Measurements from ENCODE around the gene IL1RL2. TPM values are rescaled to one million over a fixed set of nuclear protein-coding genes. Genes with fewer than 3 reads are reported as not detected.

IL1RL2 gene
- total and polyA plus RNA-seq, 2 of the 4 experiments (the other 2 are of a cell fraction), result 0.09 to 0.36 TPM

DNA sequence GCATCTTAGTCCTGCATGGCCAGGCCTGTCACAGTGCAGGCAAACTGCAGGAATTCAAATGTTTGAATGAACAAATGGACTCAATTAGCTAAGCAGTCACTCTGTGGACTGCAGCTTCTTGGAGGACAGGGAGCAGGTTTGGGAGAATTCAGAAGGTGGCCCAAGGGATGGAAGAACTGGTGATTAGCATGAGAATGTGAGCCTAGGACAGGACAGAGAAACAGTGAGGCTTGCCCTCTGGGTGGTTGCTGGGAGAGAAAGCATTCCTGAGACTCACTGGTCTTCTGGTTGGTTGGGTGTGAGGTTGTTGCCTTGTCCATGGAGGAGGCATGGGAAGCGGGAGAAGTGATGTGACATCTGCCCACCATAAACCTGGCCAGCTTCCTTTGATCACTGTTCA lies 13.7 kb downstream of the IL1RL2 start:
- intact Hi-C loops (cut with micrococcal nuclease) (no loop called here), in situ Hi-C loops (cut with MboI; ENCODE audit: low sequenced_read_pairs) (no loop called here), dilution Hi-C loops (cut with HindIII; ENCODE audit: low sequenced_read_pairs, unreplicated experiment) (no loop called here)
- Histone ChIP-seq H3K36me3 (ENCODE audit: control insufficient read depth, insufficient read depth, low read length) (no peaks in the 10 kb centered on the region), H2AK5ac (ENCODE audit: low read depth, low read length) (no peak overlapping the region), H3K14ac (replicated peaks; ENCODE audit: low read depth, low read length) (no peak overlapping the region), H3K9ac (ENCODE audit: low read depth, low read length) (no peak overlapping the region), H3K18ac (ENCODE audit: low read depth, low read length) (no peak overlapping the region), H3K56ac (ENCODE audit: extremely low read depth, insufficient read depth, low read length) (no peak overlapping the region), H2BK120ac (ENCODE audit: low read depth, low read length) (no peak overlapping the region), H3K4me3 (ENCODE audit: insufficient read depth, low read depth, low read length) (no peak overlapping the region), H3K27ac (ENCODE audit: insufficient read depth, low read length) (no peak overlapping the region), H2BK15ac (ENCODE audit: low read depth, low read length) (no peak overlapping the region), H4K20me1 (ENCODE audit: insufficient read depth, low read length) (no peaks in the 10 kb centered on the region), H3K23ac (ENCODE audit: low read depth, low read length) (no peak overlapping the region), H2AFZ (replicated peaks; ENCODE audit: low read length, poor library complexity) (peak overlapping the region; percentile 51), H3K9me1 (ENCODE audit: insufficient read depth, low read length) (0 out of 2 replicates have a peak, but pooled peaks cover 4% of the 10 kb centered on the region), H2BK20ac (ENCODE audit: low read depth, low read length) (no peak overlapping the region), H3K79me1 (ENCODE audit: low read depth in 1 of 2, low read length in 2 of 2) (no peaks in the 10 kb centered on the region), H4K8ac (ENCODE audit: low read depth in 2 of 2, low read length in 2 of 2) (no peak overlapping the region), H2AK9ac (replicated peaks; ENCODE audit: low read depth, low read length, poor library complexity) (no peak overlapping the region), H4K5ac (ENCODE audit: low read depth, low read length) (no peak overlapping the region), H3K9me3 (ENCODE audit: control insufficient read depth, insufficient read depth, low read length) (no peaks in the 10 kb centered on the region), H3K27me3 (ENCODE audit: control insufficient read depth, insufficient read depth, low read length) (no peaks in the 10 kb centered on the region; the same call in 1 of the 2 replicates), H3K4ac (ENCODE audit: low read depth, low read length) (no peak overlapping the region), H3K4me2 (ENCODE audit: low read depth, low read length) (no peak overlapping the region), H4K91ac (ENCODE audit: insufficient read depth, low read depth, low read length) (no peak overlapping the region), H2BK5ac (ENCODE audit: low read depth, low read length, poor library complexity, severe bottlenecking) (no peak overlapping the region), H3K4me1 (ENCODE audit: control insufficient read depth, insufficient read depth, low read length) (no peaks in the 10 kb centered on the region)
- ATAC-seq (ENCODE audit: low read depth), result no peak
- no TSS peak for BruUV-seq (replicated peaks)
- WGBS, 2 experiments (ENCODE audit: extremely low coverage in 2 of 2, insufficient read length in 1 of 2), result no CpG with 5 or more reads among the region's 1 CpG
- no peak for DNase-seq
- CTCF ChIA-PET, result no interaction called here
- POLR2A ChIA-PET (ENCODE audit: unreplicated experiment), result no interaction called here
- no peak for TF ChIP-seq RFX5 (IDR thresholded peaks at IDR 0.05; ENCODE audit: low read depth, low read length)
- no peak for TF ChIP-seq MAFK (IDR thresholded peaks at IDR 0.05; ENCODE audit: low read depth, low read length)

All from IMR-90 (cell line).